HEK293T (cell line): ENCODE results near the gene GNA12.

ENCODE experiments used
- CTCF ChIA-PET: fragments of 350-600 bp; formaldehyde crosslinking; extraction: SDS; loops from one replicate; lab custom pipeline; 2021; ENCODE audit warnings: antibody characterized with exemption, inconsistent platforms; lab: Yijun Ruan, JAX
- POLR2A ChIA-PET: fragments of 350-600 bp; formaldehyde crosslinking; extraction: SDS; loops from one replicate; lab custom pipeline; 2020; ENCODE audit warnings: antibody characterized with exemption, inconsistent platforms; lab: Yijun Ruan, JAX
- DNase-seq: peaks from one replicate; pipeline ENCODE4 v3.0.0; 2012; ENCODE audit warnings: mixed read lengths; ENCODE audit errors: extremely low spot score
- ARNT ChIP-seq: fragments of 450-650 bp; IDR thresholded peaks from 2 replicates; pipeline ENCODE4 v1.6.1; 2017; ENCODE audit warnings: mild to moderate bottlenecking
- BHLHE40 ChIP-seq: fragments of 450-650 bp; IDR thresholded peaks from 2 replicates; pipeline ENCODE4 v1.6.1; 2016; ENCODE audit warnings: mild to moderate bottlenecking, moderate library complexity, borderline replicate concordance
- CTBP1 ChIP-seq: fragments of 450-650 bp; IDR thresholded peaks from 2 replicates; pipeline ENCODE4 v1.6.1; 2016; ENCODE audit warnings: borderline replicate concordance
- ELF4 ChIP-seq: fragments of 450-650 bp; IDR thresholded peaks from 2 replicates; pipeline ENCODE4 v1.6.1; 2017; ENCODE audit warnings: antibody characterized with exemption
- FOXA1 ChIP-seq: fragments of 450-650 bp; IDR thresholded peaks from 2 replicates; pipeline ENCODE4 v1.6.1; 2016; ENCODE audit warnings: mild to moderate bottlenecking
- FOXK2 ChIP-seq: fragments of 450-650 bp; IDR thresholded peaks from 2 replicates; pipeline ENCODE4 v1.6.1; 2016; ENCODE audit warnings: mild to moderate bottlenecking
- FOXM1 ChIP-seq: fragments of 450-650 bp; IDR thresholded peaks from 2 replicates; pipeline ENCODE4 v1.6.1; 2017; ENCODE audit warnings: mild to moderate bottlenecking, borderline replicate concordance
- HDGF ChIP-seq: fragments of 450-650 bp; IDR thresholded peaks from 2 replicates; pipeline ENCODE4 v1.6.1; 2017; ENCODE audit warnings: antibody characterized with exemption, borderline replicate concordance
- L3MBTL2 ChIP-seq: fragments of 450-650 bp; conservative IDR thresholded peaks from 2 replicates; pipeline ENCODE4 v1.6.1; 2016; ENCODE audit warnings: mild to moderate bottlenecking
- LEF1 ChIP-seq: fragments of 450-650 bp; IDR thresholded peaks from 2 replicates; pipeline ENCODE4 v1.6.1; 2017; ENCODE audit warnings: mild to moderate bottlenecking, borderline replicate concordance
- NFRKB ChIP-seq: fragments of 450-650 bp; IDR thresholded peaks from 2 replicates; pipeline ENCODE4 v1.6.1; 2016; ENCODE audit warnings: mild to moderate bottlenecking, moderate library complexity
- PKNOX1 ChIP-seq: fragments of 450-650 bp; IDR thresholded peaks from 2 replicates; pipeline ENCODE4 v1.6.1; 2016
- SP1 ChIP-seq: fragments of 450-650 bp; IDR thresholded peaks from 2 replicates; pipeline ENCODE4 v1.6.1; 2017
- SUZ12 ChIP-seq: fragments of 450-650 bp; IDR thresholded peaks from 2 replicates; pipeline ENCODE4 v1.6.1; 2016; ENCODE audit warnings: mild to moderate bottlenecking
- TARDBP ChIP-seq: fragments of 450-650 bp; IDR thresholded peaks from 2 replicates; pipeline ENCODE4 v1.6.1; 2016
- ZNF384 ChIP-seq: fragments of 450-650 bp; IDR thresholded peaks from 2 replicates; pipeline ENCODE4 v1.6.1; 2016

The GNA12 gene

GRCh38 chr7:2884161-2884560 is 40.1 kb upstream of the GNA12 start:
- CTCF ChIA-PET, result no interaction called here
- POLR2A ChIA-PET, result no interaction called here
- no peak for DNase-seq
- TF ChIP-seq PKNOX1 (peak; percentile 41; the same call in 1 of the 2 replicates), ARNT (no peak)

GRCh38 chr7:2883101-2883500 is 39.0 kb upstream of the GNA12 start:
- TF ChIP-seq ARNT, result no peak
- TF ChIP-seq ELF4, result no peak
- no peak for TF ChIP-seq L3MBTL2
- no peak for TF ChIP-seq HDGF
- TF ChIP-seq LEF1, result no peak
- CTCF ChIA-PET, result no interaction called here
- no peak for DNase-seq
- POLR2A ChIA-PET, result no interaction called here

DNA sequence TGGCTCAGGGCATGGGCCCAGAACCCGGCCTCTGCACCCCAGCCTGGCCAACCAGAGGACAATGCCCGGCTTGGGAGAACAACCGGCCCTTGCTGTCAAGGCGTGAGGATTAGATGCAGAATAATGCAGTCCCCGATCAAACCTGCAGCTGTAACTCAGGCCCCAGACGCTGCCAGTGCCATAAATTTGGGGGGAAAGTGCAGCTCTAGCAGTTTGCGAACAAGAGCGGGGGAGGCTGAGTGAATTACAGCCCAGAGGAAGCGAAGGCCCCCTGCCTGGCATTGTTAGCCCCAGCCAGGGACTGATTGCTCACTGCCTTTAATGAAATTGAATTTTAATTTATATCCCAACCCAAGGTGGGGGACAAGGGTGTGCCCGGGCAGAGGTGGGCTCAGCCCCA is 38.0 kb upstream of the GNA12 start:
- POLR2A ChIA-PET, result no interaction called here
- CTCF ChIA-PET, result no interaction called here
- no peak for DNase-seq
- TF ChIP-seq FOXM1 (no peak), PKNOX1 (no peak), ELF4 (no peak)

DNA sequence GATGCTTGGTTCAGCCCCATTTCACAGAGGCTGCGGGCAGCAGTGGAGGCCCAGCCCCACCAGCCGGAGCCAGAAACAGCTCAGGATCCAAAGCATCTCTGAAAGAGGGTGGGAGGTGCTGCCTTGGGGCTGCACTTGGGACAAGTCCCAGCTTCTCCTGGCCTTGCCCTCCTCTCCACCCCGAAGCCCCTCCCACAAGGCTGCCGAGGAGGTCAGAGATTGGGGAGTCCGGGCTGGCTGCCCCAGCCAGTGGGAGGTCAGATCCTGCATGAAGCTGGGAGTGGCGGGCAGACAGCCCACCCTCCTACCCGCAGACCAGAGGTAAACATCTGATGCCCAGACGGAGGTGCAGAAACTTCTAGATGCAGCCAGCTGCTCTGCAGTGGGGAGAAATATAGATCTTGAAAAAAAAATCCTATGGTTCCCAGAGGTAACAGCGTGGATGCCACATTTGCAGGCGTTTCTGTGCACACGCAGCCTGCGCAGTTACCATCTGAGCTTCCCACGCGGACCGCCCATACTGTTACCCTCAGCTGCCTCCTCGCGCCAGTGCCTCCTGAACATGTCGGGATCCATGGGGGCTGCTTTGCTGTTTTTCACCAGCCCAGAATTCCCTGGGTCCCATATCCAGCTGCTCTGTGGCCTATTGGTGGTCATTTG is 36.9 kb upstream of the GNA12 start:
- ChIA-PET CTCF (no interaction called here), POLR2A (no interaction called here)
- DNase-seq, result no peak
- TF ChIP-seq SP1 (no peak), ELF4 (no peak), SUZ12 (no peak), TARDBP (no peak), LEF1 (no peak), FOXA1 (no peak), PKNOX1 (no peak), FOXK2 (no peak), ZNF384 (no peak), ARNT (no peak), BHLHE40 (no peak), HDGF (no peak), CTBP1 (no peak), FOXM1 (no peak), L3MBTL2 (no peak), NFRKB (no peak)

DNA sequence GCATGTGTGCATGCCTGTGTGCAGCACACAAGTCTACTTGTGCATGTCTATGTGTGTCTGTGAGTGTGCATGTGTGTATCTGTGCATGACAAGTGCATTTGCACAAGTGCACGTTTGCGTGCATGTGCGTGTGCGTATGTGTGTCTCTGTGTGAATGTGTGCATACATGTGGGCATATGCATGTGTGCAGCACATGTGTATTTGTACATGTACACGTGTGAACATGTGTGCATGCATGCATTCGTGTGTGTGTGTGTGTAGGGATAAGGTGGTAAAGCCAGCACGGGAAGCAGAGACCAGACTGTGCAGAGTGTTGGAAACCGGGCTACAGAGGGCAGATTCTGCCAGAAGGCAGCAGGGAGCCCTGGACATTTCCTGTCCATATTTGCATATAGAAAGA is 35.9 kb upstream of the GNA12 start:
- CTCF ChIA-PET, result no interaction called here
- no peak for DNase-seq
- no peak for TF ChIP-seq CTBP1
- no peak for TF ChIP-seq BHLHE40
- TF ChIP-seq ARNT, result no peak
- no peak for TF ChIP-seq PKNOX1
- no peak for TF ChIP-seq ZNF384
- POLR2A ChIA-PET, result no interaction called here

DNA sequence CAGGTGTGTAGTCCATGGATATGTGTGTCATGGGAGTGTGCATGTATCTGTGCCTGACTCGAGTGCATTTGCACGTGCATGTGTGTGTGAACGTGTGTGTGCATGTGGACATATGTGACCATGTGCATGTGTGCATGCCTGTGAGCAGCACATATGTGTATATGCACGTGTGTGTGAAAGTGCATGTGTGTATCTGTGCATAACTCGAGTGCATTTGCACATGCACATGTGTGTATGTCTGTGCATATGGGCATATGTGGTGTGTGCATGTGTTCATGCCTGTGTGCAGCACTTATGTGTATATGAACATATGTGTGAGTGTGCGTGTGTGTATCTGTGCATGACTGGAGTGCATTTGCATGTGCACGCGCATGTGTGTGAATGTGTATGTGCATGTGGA is 35.2 kb upstream of the GNA12 start:
- POLR2A ChIA-PET, result no interaction called here
- TF ChIP-seq ELF4 (no peak), FOXK2 (no peak), PKNOX1 (no peak), LEF1 (no peak), ZNF384 (no peak), L3MBTL2 (no peak), CTBP1 (no peak), HDGF (no peak)
- no peak for DNase-seq
- CTCF ChIA-PET, result no interaction called here

DNA sequence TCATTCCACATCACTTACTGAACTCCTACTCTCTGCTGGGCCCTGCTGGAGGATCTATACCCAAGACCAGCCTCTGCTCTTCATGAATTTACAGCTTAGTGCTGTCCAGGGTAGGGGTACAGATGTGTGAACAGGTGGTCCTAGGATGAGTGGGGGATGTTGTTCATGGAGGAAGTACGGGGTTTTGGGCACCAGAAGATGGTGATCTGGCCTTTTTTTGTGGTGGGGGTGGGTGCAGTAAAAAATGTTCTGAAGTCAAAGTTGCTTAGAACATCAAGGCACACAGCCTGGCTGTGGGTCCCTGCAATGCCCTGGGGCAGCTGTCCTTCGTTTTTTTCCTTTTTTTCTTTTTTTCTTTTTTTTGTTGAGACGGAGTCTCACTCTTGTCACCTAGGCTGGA is 34.2 kb upstream of the GNA12 start:
- TF ChIP-seq LEF1 (no peak), HDGF (no peak), PKNOX1 (no peak), CTBP1 (no peak), ARNT (no peak), FOXK2 (no peak), NFRKB (no peak)
- ChIA-PET CTCF (no interaction called here), POLR2A (no interaction called here)
- DNase-seq, result no peak
